GM12892 (cell line): ENCODE measurements around the gene VGLL4.

ENCODE experiments used
- POLR2A ChIP-seq: IDR thresholded peaks from 2 replicates; pipeline ENCODE4 v1.6.1; 2011; ENCODE audit warnings: low read depth, low read length, control low read depth
- POLR2AphosphoS5 ChIP-seq: IDR thresholded peaks from 2 replicates; pipeline ENCODE4 v1.6.1; 2011; ENCODE audit warnings: low read depth, low read length, control low read depth
- TAF1 ChIP-seq: IDR thresholded peaks from 2 replicates; pipeline ENCODE4 v1.6.1; 2011; ENCODE audit warnings: low read depth, mild to moderate bottlenecking, control low read depth, low read length, borderline replicate concordance

- TF ChIP-seq POLR2AphosphoS5 (no peak), POLR2A (no peak), TAF1 (no peak)
Observed at GRCh38 chr3:11523572-11524101, 120.1 kb downstream of the VGLL4 start.
